Activated gamma-delta T cell treated with anti-CD3 and anti-CD28 coated beads, Interleukin-2, amount 50 U/mL, for 16 hours (primary cell): ENCODE data around the gene GLIS2.
A peak's percentile ranks its signal among the peaks of the same experiment; 100 is the strongest.

ENCODE experiments used
- DNase-seq: peaks from one replicate; pipeline ENCODE4 v3.0.0-alpha.2; 2020; ENCODE audit warnings: low read depth

Gene GLIS2

GRCh38 chr16:4297480-4297879, 18.4 kb upstream of the GLIS2 start:
- no peak for DNase-seq

DNA sequence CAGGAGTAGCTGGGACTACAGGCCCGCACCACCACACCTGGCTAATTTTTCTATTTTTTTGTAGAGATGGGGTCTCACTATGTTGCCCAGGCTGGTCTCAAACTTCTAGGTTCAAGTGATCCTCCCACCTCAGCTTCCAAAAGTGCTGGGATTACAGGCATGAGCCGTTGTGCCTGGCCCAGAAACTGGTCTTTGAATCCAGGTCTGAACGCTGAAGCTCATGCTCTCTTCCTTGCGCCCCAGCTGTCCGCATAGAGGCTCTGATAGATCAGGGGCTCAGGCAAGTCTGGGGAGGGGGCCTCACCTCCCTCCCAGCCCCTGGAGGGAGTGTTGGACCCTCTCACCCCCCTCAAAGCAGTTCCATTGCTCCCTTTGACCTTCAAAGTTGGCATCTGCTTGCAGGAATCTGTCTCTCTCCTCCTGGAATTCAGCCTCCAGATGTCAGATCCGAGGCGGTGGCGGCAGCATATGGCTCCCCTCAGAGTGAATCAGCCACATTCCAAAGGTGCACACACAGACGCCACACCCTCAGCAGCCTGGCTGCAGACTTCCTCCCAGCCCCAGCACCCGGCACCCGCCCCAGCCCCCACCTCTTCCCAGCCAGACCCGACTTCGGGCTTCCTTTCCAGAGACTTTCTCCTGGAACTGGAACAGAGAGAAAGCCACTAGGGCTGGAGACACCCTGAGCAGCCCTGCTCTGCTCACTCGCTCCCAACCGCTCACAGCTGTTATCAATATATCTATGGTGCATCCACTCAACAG, 16.9 kb upstream of the GLIS2 start:
- DNase-seq, result no peak

- DNase-seq, result no peak
Measured at GRCh38 chr16:4301177-4301576, 14.7 kb upstream of the GLIS2 start.

- DNase-seq, result no peak
Measured at GRCh38 chr16:4301968-4302367, 13.9 kb upstream of the GLIS2 start.

GRCh38 chr16:4303973-4304372, 11.9 kb upstream of the GLIS2 start:
- DNase-seq, result no peak

DNA sequence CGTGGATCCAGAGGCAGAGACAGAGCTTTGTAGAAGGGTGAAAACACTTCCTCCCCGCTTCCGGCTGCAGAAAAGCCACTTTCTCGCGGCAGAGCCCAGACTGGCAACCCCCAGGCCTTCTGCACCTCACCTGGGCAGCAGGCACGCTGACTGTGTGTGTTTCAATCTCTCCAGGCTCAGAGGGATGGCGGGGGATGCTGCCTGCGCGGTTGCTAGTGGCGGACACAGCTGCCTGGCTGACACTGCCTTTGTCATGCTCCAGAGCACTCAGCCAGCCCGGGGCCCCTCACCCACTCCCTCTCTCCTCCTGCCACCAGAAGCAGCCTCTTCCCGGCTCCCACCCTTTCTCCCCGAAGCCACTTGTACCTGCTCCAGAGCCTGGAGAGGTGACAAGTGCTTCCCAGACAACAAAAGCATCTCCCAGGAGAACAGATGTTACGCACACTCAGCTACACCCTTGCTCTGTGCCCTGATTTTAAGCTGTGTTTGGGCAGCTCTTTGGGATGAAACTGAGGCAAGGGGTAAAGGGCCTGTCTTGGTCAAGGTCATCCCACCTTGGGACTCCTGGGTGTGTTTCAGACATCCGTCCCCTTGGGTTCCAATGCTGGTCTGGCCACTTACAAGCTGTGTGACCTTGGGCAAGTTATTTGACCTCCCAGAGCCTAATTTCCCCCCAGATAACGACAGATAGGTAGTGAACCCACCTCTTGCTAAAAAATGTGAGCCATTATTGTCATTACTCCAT, 9.2 kb upstream of the GLIS2 start:
- DNase-seq, result peak; percentile 49

DNA sequence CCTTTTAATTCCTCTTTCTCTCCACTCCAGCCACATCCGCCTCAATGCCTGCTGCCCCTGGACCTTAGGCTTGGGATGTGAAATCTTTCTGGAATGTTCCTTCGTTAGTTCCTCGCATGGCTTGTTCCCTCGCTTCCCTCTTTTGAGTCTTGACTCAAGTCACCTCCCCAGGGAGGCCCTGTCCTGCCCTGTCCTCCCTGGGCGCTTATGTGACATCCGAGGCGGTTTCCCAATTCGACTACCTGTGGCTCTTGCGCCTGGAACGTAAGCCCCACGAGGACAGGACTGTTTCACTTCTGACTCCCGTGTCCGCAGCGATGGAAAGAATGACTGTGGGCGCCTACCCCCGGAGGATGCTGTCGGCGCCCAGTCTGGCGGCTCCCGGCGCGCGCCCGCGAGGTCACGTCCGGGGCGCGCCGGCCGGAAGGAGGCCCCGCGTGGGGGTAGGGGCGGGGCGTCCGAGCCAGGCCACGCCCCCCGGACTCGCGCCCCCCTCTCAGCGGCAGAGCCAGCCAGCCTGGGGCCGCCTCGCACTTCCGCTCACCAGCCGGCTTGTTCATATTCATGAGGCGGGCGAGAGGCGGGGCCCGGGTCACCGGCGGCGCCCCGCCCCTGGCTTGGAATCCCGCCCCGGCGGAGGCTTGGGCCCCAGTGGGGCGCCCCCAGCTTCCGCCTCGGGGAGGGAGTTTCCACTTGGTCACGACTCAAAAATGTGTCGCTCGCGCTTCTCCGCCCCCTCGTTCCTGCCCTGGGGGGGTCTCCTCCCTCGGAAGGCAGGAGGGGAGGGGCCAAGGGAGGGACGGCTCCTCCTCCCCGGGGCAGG, 8.4 kb upstream of the GLIS2 start:
- DNase-seq, result peak; percentile 95

GRCh38 chr16:4309102-4309832, 6.6 kb upstream of the GLIS2 start:
- no peak for DNase-seq

DNA sequence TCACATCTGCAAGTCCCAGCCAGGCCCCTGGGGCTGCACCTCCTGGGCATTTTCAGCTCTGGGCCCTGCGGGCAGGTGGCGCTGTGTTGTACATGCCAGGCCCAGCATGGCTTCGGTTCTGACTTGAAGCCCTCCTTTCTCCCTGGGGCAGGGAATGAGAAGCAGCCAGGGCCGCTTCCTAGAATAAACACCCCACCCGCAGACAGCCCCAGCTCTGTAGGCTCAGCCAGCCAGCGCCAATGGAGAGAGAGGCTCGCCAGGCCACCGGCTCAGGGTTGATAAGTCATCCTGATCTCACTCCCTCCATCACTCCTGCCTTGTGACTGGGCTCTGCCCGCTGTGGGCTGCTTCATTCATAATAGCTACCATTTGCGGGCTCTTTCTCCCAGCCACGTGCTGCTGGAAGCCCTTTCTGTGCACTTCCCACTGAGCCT, 6.0 kb upstream of the GLIS2 start:
- peak; percentile 41 for DNase-seq

GRCh38 chr16:4313563-4314531, 2.0 kb upstream of the GLIS2 start:
- DNase-seq, result no peak

DNA sequence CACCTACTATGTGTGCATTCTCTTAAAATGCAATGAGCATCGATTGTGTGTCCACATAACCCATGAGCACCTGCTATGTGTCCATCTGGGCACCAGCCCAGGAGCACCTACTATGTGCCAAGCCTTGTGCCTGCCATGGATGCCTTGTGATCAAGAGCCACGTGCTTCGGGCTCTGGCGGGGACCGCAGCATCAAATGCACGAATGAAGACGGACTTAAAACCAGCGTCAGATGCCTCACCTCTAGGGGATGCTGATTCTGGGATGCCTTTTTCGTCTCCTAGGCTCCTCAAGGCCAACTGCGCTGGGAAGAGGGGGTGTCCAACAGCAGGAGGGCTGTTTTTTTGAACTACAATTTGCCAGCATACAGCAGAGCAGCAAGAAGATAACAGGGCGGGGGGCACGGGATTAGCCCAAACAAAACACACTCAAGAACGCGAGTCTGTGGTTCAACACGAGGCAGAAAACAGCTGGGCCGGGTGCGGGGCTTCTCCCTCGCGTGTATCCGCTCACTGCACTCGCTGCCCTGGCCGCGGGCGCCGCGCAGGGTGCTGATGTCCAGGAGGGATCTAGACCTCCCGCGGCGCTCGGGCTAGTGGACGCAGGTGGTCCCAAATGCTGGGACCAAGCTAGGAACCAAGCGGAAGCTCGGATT, 1.2 kb upstream of the GLIS2 start:
- DNase-seq, result no peak

GRCh38 chr16:4316108-4316863, 419 bp downstream of the GLIS2 start:
- no peak for DNase-seq

DNA sequence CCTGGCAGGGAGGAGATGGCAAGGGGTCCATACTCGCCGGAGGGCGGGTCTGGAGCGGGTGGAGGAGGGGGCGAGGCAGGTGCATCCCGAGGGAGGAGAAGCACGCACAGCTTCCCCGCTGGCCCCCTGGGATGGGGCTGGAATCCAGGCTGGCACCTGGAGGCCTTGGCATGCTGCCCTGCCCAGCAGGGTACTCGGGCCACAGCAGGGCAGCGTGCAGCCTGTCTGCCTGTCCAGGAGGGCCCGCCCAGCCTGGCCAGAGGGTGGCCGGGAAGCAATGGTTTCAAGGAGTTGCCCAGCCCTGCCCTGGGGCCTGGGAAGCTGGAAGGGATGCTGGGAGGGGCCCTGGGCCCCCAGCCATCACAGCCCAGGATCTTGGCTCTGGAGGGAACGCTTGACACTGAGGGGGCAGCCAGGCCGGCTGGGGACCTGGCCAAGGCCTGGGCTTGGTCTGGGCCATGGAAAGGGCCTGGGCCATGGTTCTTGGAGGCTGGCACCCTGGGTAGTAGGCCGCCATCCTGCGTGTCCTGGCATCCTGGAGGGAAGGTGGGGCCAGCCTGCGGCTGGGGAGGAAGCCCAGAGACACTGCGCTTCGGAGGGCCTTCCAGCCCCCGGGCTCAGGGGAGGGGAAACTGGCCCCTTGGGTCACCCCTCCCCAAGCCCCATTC, 1.1 kb downstream of the GLIS2 start:
- no peak for DNase-seq

GRCh38 chr16:4317532-4318450, 1.9 kb downstream of the GLIS2 start:
- no peak for DNase-seq

DNA sequence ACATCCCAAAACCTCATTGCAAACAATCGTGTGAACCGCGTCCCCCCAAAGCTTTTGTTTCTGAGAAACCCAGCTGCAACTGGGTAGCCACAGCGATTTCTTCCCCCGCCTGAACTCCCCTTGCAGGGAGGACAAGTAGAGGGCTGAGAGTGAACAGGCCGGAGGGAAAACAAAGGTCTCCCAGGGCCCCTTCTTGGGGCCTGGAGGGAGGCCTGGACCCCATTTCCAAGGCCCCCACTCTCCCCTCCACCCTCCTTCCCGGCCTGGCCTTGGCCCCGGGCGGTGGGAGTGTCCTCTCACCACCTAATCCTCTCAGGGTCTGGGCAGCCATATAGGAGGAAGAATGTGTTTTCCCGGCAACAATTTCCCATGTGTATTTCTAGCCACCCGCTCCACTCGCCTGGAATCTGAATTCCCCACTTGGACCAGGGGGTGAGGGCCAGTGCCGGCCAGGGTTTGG, 2.6 kb downstream of the GLIS2 start:
- no peak for DNase-seq

DNA sequence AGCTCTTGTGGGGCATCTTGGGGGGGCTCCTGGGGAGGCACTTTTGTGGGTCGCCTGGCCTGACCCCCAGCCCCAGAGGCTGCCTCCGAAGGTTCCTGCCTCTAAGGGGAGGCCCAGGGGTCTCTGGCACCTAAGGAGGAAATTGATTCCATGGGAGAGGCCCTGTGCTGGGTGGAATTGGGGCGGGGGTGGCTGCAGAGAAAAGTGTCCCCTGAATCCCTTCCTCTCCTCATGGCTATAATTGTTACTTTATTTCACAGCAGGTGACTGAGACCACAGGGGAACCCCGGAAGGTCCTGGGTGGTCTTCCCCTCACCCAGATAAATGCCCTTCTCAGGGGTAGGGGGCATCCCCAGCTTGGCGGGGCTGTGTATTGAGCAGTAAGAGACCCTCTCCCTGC, 3.1 kb downstream of the GLIS2 start:
- DNase-seq, result no peak
